ENCODE measurements around the gene JARID2. TPM values are rescaled to one million over a fixed set of nuclear protein-coding genes. Genes with fewer than 3 reads are reported as not detected.

Gene JARID2
- total RNA-seq, 1 experiment from 2014 or later: 21.0 TPM

- TF ChIP-seq CTCF (IDR thresholded peaks at IDR 0.05; ENCODE audit: unreplicated experiment): no peak
- Mint-ChIP-seq H3K9me3 (ENCODE audit: unreplicated experiment) (no peaks in the 10 kb centered on the region), H3K36me3 (ENCODE audit: insufficient read depth, unreplicated experiment) (no peaks in the 10 kb centered on the region), H3K4me1 (ENCODE audit: insufficient read depth, unreplicated experiment) (peaks cover 9% of the 10 kb centered on the region), H3K27ac (ENCODE audit: low read depth, unreplicated experiment) (no peak overlapping the region), H3K27me3 (ENCODE audit: insufficient read depth, unreplicated experiment) (no peaks in the 10 kb centered on the region), H3K4me3 (ENCODE audit: unreplicated experiment) (no peak overlapping the region)
- ChIA-PET CTCF (no interaction called here), POLR2A (no interaction called here)
- no TSS peak for BruUV-seq (replicated peaks)
- no peak for DNase-seq (ENCODE audit: unreplicated experiment)
- intact Hi-C loops (cut with micrococcal nuclease): no loop called here
Observed at GRCh38 chr6:15357782-15358181, 111.9 kb downstream of the JARID2 start.

- Mint-ChIP-seq H3K4me3 (ENCODE audit: unreplicated experiment) (no peak overlapping the region), H3K36me3 (ENCODE audit: insufficient read depth, unreplicated experiment) (no peaks in the 10 kb centered on the region), H3K27me3 (ENCODE audit: insufficient read depth, unreplicated experiment) (no peaks in the 10 kb centered on the region), H3K4me1 (ENCODE audit: insufficient read depth, unreplicated experiment) (peaks cover 9% of the 10 kb centered on the region), H3K27ac (ENCODE audit: low read depth, unreplicated experiment) (no peak overlapping the region), H3K9me3 (ENCODE audit: unreplicated experiment) (no peaks in the 10 kb centered on the region)
- TF ChIP-seq CTCF (IDR thresholded peaks at IDR 0.05; ENCODE audit: unreplicated experiment): no peak
- no peak for DNase-seq (ENCODE audit: unreplicated experiment)
- CTCF ChIA-PET: no interaction called here
- intact Hi-C loops (cut with micrococcal nuclease): no loop called here
- POLR2A ChIA-PET: interaction anchor here (0.8 kb wide), 1 partner anchor 21 kb away, joined by 5 read pairs; no protein-coding TSS in a partner anchor
- no TSS peak for BruUV-seq (replicated peaks)
Observed at GRCh38 chr6:15358579-15359327, 112.9 kb downstream of the JARID2 start.

GRCh38 chr6:15359335-15359862 lies 113.5 kb downstream of the JARID2 start:
- H3K27me3 Mint-ChIP-seq (ENCODE audit: insufficient read depth, unreplicated experiment): no peaks in the 10 kb centered on the region
- no peak for TF ChIP-seq CTCF (IDR thresholded peaks at IDR 0.05; ENCODE audit: unreplicated experiment)
- ChIA-PET POLR2A (no interaction called here), CTCF (interaction anchor here (0.7 kb wide), 1 partner anchor 30 kb away, joined by 4 read pairs; no protein-coding TSS in a partner anchor)
- H3K9me3 Mint-ChIP-seq (ENCODE audit: unreplicated experiment): no peaks in the 10 kb centered on the region
- no peak overlapping the region for H3K27ac Mint-ChIP-seq (ENCODE audit: low read depth, unreplicated experiment)
- H3K36me3 Mint-ChIP-seq (ENCODE audit: insufficient read depth, unreplicated experiment): no peaks in the 10 kb centered on the region
- H3K4me1 Mint-ChIP-seq (ENCODE audit: insufficient read depth, unreplicated experiment): peaks cover 9% of the 10 kb centered on the region
- intact Hi-C loops (cut with micrococcal nuclease): no loop called here
- no peak overlapping the region for H3K4me3 Mint-ChIP-seq (ENCODE audit: unreplicated experiment)
- no peak for DNase-seq (ENCODE audit: unreplicated experiment)
- no TSS peak for BruUV-seq (replicated peaks)

- H3K9me3 Mint-ChIP-seq (ENCODE audit: unreplicated experiment): no peaks in the 10 kb centered on the region
- no peak overlapping the region for H3K27ac Mint-ChIP-seq (ENCODE audit: low read depth, unreplicated experiment)
- no peak for DNase-seq (ENCODE audit: unreplicated experiment)
- ChIA-PET POLR2A (interaction anchor here (0.6 kb wide), 1 partner anchor 41 kb away, joined by 5 read pairs; no protein-coding TSS in a partner anchor), CTCF (no interaction called here)
- TF ChIP-seq CTCF (IDR thresholded peaks at IDR 0.05; ENCODE audit: unreplicated experiment): no peak
- H3K36me3 Mint-ChIP-seq (ENCODE audit: insufficient read depth, unreplicated experiment): no peaks in the 10 kb centered on the region
- no peaks in the 10 kb centered on the region for H3K27me3 Mint-ChIP-seq (ENCODE audit: insufficient read depth, unreplicated experiment)
- H3K4me3 Mint-ChIP-seq (ENCODE audit: unreplicated experiment): no peak overlapping the region
- no TSS peak for BruUV-seq (replicated peaks)
- peaks cover 9% of the 10 kb centered on the region for H3K4me1 Mint-ChIP-seq (ENCODE audit: insufficient read depth, unreplicated experiment)
- intact Hi-C loops (cut with micrococcal nuclease): no loop called here
Observed at GRCh38 chr6:15360300-15360699, 114.4 kb downstream of the JARID2 start.
